GM13976 (cell line): ENCODE measurements around the gene TMTC2.

Source experiments
- DNase-seq: peaks from one replicate; pipeline ENCODE4 v3.0.0; 2012; ENCODE audit warnings: low spot score
- CTCF ChIP-seq: IDR thresholded peaks from 2 replicates; pipeline ENCODE4 v1.5.1; 2012; ENCODE audit warnings: borderline replicate concordance, mild to moderate bottlenecking; ENCODE audit not compliant: insufficient read depth; ENCODE audit errors: extremely low read depth, missing control alignments, control extremely low read depth
- in situ Hi-C: fragments of 300-500 bp; cut with MboI; formaldehyde crosslinking; loops from one replicate; pipeline ENCODE4 v1.12.0; 2022; ENCODE audit warnings: low sequenced_read_pairs, mixed read lengths, inconsistent platforms; ENCODE audit not compliant: unreplicated experiment

TMTC2 gene

DNA sequence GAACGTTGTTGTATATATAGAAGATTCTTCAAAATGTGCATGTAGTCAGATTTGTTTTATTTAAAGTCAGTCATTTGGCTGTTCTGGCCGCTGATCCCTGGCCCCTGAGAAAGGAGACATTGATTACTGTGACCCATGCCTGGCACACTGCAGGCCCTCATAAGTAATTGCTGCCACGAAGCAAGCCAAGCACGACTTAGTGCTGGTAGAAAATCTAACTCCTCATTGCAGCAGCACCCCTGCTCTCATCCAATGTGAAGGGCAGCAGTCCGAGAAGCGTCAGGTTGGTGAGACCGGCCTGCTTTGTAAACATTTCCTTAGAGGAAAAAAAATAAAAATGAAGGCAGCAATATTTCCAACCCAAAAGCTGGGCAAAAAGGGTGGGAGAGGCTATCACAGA, 22.8 kb upstream of the TMTC2 start:
- no peak for DNase-seq
- TF ChIP-seq CTCF = no peak
- in situ Hi-C loops = no loop called here

GRCh38 chr12:82665142-82665923, 21.4 kb upstream of the TMTC2 start:
- TF ChIP-seq CTCF = no peak
- no peak for DNase-seq
- in situ Hi-C loops = no loop called here

DNA sequence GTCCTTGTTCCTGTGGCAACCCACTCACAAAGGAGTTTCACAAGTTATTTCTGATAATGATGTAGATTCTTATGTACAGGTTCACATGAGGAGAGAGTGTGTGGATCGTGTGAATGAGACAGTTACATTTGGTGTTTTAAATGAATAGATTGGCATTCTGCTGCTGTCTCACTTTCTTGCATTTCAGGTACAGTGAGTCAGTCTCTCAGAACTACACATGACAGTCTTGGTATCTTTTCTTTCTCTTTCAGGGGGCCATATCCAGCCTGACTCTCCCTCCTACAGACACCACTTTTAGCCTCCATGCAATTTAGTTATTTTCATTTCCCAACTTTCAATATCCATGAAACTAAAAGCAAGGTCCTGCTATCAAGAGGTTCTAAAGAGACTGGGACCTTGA, 19.9 kb upstream of the TMTC2 start:
- no peak for TF ChIP-seq CTCF
- in situ Hi-C loops = no loop called here
- no peak for DNase-seq

DNA sequence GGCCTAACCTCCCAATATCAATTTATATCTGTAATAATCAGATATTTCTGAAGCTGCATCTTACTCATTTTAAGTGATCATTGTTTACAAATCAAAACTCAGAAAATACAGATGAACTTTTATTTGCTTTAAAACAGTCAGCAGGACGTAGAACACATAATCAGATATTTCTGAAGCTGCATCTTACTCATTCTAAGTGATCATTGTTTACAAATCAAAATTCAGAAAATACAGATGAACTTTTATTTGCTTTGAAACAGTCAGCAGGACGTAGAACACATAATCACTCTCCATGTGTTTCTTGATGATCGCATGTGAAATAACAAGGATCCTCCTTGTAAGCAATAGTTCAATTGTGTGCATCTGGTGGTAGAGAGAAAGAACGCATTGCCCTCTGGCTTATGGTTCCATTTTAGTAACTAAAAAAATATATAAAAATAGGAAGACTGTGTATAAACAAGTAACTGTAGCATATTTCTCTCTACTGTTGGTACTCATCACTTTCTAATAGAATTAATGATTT, 15.0 kb upstream of the TMTC2 start:
- in situ Hi-C loops = no loop called here
- TF ChIP-seq CTCF = no peak
- no peak for DNase-seq

- in situ Hi-C loops = no loop called here
- TF ChIP-seq CTCF = no peak
- no peak for DNase-seq
Observed at GRCh38 chr12:82672811-82673495, 13.8 kb upstream of the TMTC2 start.

DNA sequence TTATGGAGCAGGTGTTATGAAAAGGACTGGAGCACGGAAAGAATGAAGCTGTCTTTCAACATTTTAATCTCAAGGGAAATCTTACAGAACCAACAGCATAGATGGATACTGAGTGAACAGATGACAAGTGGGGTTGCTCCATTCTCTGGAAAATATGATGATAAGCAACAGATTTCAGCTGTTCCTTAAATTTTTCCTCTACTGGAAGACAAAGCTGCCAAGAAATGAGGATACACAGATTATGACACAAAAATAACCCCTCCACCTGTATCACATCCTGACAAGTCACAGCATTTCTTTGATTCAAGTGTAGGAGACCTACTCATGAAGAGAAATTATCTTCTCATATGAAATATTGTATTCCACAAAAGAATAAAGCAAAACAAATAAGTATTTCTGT, 13.0 kb upstream of the TMTC2 start:
- TF ChIP-seq CTCF = no peak
- no peak for DNase-seq
- in situ Hi-C loops = no loop called here
